GM12878 (cell line): ENCODE results near the gene CDX1. TPM values are rescaled to one million over a fixed set of nuclear protein-coding genes. Genes with fewer than 3 reads are reported as not detected.

ENCODE experiments used
- CHD1 ChIP-seq: IDR thresholded peaks from 2 replicates; pipeline ENCODE4 v1.6.1; 2012; ENCODE audit warnings: low read depth, low read length, improper control_type of control experiment
- MLLT1 ChIP-seq: fragments of 450-650 bp; IDR thresholded peaks from 2 replicates; pipeline ENCODE4 v1.6.1; 2016; ENCODE audit warnings: mild to moderate bottlenecking
- PRDM15 ChIP-seq: fragments of 450-650 bp; formaldehyde crosslinking; IDR thresholded peaks from 2 replicates; pipeline ENCODE4 v1.4.0; 2020; ENCODE audit warnings: mild to moderate bottlenecking, moderate library complexity
- REST ChIP-seq: IDR thresholded peaks from 2 replicates; pipeline ENCODE4 v1.6.1; 2012; ENCODE audit warnings: mild to moderate bottlenecking, low read depth, low read length
- SMARCA5 ChIP-seq: fragments of 450-650 bp; IDR thresholded peaks from 2 replicates; pipeline ENCODE4 v1.6.1; 2017; ENCODE audit warnings: mild to moderate bottlenecking
- polyA plus RNA-seq, 11 experiments: library from polyadenylated mRNA; depleted of rRNA in 4 of 11; unstranded in 6 of 11; stranded (reverse) in 5 of 11; fragments of >200 nt; fragmentation: Nextera tagmentation in 4 of 11; fragmentation: Illumina TruSeq in 1 of 11; extraction: Ambion mirVana in 4 of 11; extraction: Trizol in 1 of 11; gene quantifications; 1 replicate in 1 of 11; 2 replicates in 10 of 11; pipeline versions ENCODE4 v1.2.1 to v1.2.3, GENCODE V29; 2011 to 2016; ENCODE audit warnings: inconsistent platforms in 2 of 11, missing spikeins in 2 of 11, low read depth in 1 of 11
- total RNA-seq, 4 experiments: library from RNA; depleted of rRNA in 3 of 4; stranded (reverse); fragments of >200 nt in 3 of 4; fragmentation: Illumina TruSeq in 1 of 4; extraction: Trizol in 1 of 4; gene quantifications; 2 replicates each; pipeline versions ENCODE4 v1.2.1 to v1.2.3, GENCODE V29; 2013 to 2021

CDX1 gene
- total and polyA plus RNA-seq, 10 of the 15 experiments (the other 5 are each of a cell fraction or from before 2014, with no cell fraction given) = not detected

- TF ChIP-seq PRDM15 (CRISPR knock-in tag) (no peak), SMARCA5 (no peak), MLLT1 (no peak), REST (no peak), CHD1 (no peak)
- TF ChIP-seq, all 136 proteins: peak for 0
Observed at GRCh38 chr5:150175076-150175475, 8.5 kb downstream of the CDX1 start (continued).
